HG03175 (cell line): ENCODE data around the gene NDUFS6.
"Not testable (repeated sequence)": the region's sequence is repeated elsewhere in the genome, so short reads cannot be mapped to it uniquely, and the experiment has no call there.

Experiments used
- ATAC-seq: cut with Tn5 transposase; IDR thresholded peaks from one replicate; pipeline ENCODE4 v1.9.1; 2021; ENCODE audit warnings: mild to moderate bottlenecking, moderate library complexity; ENCODE audit not compliant: unreplicated experiment

NDUFS6 gene

DNA sequence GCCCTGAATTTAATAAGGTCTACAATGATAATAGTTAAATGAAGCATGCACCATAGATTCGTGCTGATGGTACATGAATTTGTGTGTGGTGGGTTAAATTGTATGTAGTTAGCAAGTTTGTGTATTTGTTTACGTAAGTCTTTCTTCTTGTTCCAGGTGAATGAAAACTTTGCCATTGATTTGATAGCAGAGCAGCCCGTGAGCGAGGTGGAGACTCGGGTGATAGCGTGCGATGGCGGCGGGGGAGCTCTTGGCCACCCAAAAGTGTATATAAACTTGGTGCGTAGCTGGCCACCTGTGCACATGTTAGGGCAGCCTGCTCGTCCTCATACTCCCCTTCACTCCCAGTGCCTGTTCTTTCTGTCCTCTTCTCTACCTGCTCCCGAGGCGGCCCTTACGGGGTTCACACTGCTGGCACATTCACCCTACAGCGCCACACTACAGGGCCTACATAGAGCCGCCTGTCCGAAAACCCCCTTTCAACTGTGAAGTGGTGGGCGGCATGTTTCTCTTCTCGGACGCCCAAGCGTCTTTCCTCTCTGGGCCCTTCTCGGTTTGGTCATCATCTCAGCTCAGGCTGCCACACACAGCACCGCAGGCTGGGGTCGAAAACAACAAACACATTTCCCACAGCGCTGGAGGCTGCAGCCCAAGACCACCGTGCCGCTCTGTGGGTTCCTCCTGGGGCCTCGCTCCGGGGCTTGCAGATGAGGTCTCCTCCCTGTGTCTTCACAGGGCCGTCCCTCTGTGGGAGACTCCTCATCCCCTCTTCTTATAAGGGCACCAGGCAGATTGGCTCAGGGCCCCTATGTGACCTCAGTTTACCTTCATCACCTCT, 13.2 kb downstream of the NDUFS6 start:
- ATAC-seq: no peak

GRCh38 chr5:1815071-1815786, 14.0 kb downstream of the NDUFS6 start:
- no peak for ATAC-seq

GRCh38 chr5:1815881-1816292, 14.7 kb downstream of the NDUFS6 start:
- no peak for ATAC-seq

- ATAC-seq: not testable (repeated sequence)
Observed at GRCh38 chr5:1816495-1817089, 15.4 kb downstream of the NDUFS6 start.

- no peak for ATAC-seq
Observed at GRCh38 chr5:1817261-1818043, 16.2 kb downstream of the NDUFS6 start.

DNA sequence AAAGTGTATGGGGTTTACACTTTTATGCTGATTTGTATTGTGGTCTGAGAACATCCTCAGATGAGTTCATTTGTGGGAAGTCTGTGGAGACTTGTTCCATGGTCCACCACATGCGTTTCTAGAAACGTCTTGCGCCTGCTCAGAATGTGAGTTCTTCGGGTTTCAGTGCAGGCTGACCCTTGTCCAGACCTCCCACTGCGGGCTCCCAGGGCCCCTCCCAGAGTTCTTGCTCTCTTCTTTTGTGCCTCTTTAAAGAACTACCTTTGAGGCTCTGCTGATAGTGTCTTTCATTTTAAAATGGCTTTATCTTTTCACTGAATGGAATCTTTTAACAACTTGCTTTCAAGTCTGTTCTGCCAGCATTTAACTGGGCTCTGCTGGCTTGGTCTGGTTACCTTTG, 17.6 kb downstream of the NDUFS6 start:
- ATAC-seq: no peak

DNA sequence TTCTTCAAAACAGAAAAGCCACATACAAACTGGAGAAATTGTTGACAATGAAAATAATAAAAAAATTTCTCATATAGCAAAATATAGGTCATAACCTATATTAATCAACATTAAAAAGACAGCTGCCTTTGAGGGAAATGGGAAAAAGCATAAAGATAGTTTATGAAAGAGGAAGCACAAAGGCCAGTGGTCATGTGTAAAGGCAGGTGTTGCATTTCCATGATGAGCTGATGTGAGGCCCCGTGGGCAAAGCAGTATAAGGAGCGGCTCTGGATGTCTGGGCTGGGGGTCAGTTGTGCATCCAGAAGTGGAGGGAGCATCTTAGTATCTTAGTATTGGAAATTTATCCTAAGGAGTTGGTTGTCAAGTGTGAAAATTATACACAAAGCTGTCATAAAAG, 18.3 kb downstream of the NDUFS6 start:
- ATAC-seq: no peak

GRCh38 chr5:1820381-1820780, 19.2 kb downstream of the NDUFS6 start:
- no peak for ATAC-seq

- no peak for ATAC-seq
Observed at GRCh38 chr5:1820926-1821325, 19.7 kb downstream of the NDUFS6 start.

DNA sequence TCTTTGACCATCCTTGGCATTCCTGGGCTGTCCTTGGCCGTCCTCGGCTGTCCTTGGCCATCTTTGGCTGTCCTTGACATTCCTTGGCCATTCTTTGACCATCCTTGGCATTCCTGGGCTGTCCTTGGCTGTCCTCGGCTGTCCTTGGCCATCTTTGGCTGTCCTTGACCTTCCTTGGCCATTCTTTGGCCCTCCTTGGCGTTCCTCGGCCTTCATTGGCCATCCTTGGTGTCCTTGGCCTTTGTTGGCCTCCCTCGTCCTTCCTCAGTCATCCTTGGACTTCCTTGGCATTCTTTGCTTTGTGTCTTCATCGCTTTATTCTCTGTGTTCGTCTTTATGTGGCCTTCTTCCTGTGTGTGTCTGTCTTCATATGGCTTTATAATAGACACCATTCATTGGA, 20.7 kb downstream of the NDUFS6 start:
- ATAC-seq: no peak

GRCh38 chr5:1823381-1824034, 22.3 kb downstream of the NDUFS6 start:
- no peak for ATAC-seq

DNA sequence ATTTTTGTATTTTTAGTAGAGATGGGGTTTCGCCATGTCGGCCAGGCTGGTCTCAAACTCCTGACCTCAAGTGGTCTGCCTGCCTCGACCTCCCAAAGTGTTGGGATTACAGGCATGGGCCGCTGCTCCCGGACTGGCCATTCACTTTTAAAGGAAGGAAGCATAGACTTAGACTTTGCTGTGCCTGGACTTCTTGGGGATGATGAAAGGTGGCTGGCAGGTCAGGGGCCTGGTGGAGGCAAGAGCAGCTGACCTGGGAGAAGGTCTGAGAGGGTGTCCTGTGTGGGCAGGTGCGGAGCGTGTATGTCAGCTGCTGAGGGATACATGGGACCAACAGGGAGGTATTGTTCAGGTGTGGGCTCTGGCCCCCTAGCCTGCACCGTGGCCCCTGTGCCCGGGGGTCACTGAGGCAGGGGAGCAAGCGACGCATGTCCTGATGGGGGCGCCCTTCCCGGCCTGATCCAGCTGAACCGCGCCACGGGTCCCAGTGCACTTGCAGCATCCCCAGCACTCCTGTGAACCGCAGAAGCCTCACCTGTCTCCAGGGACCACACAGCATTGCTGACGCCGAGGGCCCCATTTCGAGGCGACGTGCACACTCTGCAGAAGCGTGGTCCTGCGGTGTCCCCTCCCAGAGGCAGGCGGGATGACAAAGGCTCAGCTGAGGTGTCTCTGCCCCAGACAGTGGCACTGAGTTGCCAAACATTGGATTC, 23.1 kb downstream of the NDUFS6 start:
- no peak for ATAC-seq

GRCh38 chr5:1824903-1825841, 24.0 kb downstream of the NDUFS6 start:
- ATAC-seq: no peak

GRCh38 chr5:1826235-1826980, 25.2 kb downstream of the NDUFS6 start:
- no peak for ATAC-seq

DNA sequence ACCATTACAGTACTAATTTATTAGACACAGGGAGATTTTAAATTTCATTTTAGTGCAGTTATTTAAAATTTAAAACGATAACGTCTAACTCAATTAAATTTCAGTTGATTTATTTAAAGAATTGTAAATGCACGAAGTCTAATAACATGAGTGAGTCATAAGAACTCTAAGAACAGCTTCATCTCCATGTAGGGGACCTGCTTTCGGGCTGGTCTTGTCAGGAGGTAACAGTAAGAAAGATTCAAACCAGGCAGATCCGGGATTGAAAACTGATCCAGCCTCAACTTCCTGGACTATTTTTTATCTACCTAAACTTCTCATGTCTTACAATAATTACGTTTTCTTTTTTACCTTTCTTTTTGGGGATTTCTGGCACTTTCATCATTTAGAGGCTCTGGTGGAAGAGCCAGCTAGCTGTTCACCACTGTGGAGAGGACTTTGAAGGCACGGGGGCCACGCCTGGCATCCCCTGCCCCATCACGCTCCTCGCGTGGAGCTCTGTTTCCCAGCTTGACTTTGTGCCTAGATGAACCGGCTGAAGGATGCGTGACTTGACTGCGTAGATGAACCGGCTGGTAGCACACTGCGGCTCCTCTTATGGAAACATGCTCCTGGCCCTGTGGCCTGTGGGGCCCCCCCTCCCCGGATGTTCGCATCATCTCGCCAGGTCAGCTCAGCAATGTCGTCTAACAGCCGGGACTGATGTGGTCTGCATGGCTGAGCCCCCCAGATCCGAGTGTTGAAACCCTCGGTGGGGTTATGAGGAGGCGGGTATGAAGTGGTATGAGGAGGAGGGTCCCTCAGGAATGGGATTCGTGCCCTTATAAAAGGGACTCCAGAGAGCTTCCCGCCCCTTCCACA, 26.0 kb downstream of the NDUFS6 start:
- no peak for ATAC-seq

- peak; percentile 70 for ATAC-seq
Observed at GRCh38 chr5:1827886-1828397, 26.7 kb downstream of the NDUFS6 start.
